A549 treated with AZD9567 at 1 μM for 4 hours (cell line): ENCODE data around the gene CLDN8. TPM values are rescaled to one million over a fixed set of nuclear protein-coding genes. Genes with fewer than 3 reads are reported as not detected.

Source experiments
- total RNA-seq: library from RNA; stranded (reverse); fragments of 200-300 nt; extraction: Qiagen RNA extraction; gene quantifications from 5 replicates; pipeline ENCODE4 v1.2.3, GENCODE V29; 2022; ENCODE audit not compliant: insufficient read depth

Gene CLDN8
- not detected in 5 replicates for total RNA-seq

DNA sequence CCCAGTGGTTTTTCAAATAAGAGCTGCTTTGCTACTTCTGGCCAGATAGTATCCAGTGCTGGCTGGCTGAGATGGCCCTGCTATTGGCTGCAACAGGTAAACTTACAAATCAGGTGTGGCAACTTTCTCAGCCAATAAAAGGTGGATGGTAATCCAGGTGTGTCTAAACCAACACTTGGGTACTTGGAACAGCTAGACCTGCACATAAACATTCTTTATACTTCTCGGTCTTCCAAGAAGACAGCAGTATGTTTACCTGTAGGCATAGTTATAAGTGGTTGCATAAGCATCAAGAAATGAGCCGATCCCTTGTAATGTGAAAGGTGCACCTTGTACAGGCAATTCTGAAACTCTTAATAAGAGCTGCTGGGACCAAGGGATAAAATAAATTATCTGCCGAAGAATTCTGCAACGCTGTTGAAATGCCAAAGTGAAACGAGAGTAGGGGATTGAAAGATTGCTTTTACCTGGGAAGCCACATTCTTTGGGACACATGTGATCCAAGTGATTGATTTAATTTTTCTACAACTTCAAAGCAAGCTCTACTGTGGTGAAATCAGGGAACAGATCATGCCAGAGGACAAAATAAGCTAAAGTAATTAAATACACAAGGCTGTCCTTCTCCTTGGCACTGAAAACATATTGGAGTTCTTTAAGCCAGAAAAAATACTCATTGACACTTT is at the start of gene CLDN8:
TSS of gene CLDN8 (minus strand) at position 57 of the 683 bp plus-strand sequence. CDS start 172 bp downstream, outside the sequence.

GRCh38 chr21:30166705-30167104 is 49.2 kb downstream of the CLDN8 start, which contains the start of gene CLDN17:
Gene CLDN17, minus strand, starts transcription at chr21:30166805. Its CDS starts 188 bp downstream, at chr21:30166617.

Other genes starting within 250 kb of the CLDN8 start
- not detected in 5 replicates for gene CLDN17, start 49.3 kb downstream of the CLDN8 start, total RNA-seq
- not detected in 5 replicates for gene KRTAP24-1, start 66.9 kb upstream of the CLDN8 start, total RNA-seq
- gene KRTAP25-1, start 73.4 kb upstream of the CLDN8 start, total RNA-seq = not detected in 5 replicates
- not detected in 5 replicates for gene KRTAP26-1, start 104.2 kb upstream of the CLDN8 start, total RNA-seq
- gene KRTAP27-1, start 121.6 kb upstream of the CLDN8 start, total RNA-seq = not detected in 5 replicates
- gene KRTAP23-1, start 132.5 kb upstream of the CLDN8 start, total RNA-seq = not detected in 5 replicates
- gene KRTAP13-2, start 156.2 kb upstream of the CLDN8 start, total RNA-seq = 0.09 TPM in 1 of 5 replicates, not detected in the others
- not detected in 5 replicates for gene KRTAP13-1, start 179.9 kb upstream of the CLDN8 start, total RNA-seq
- gene KRTAP13-3, start 209.8 kb upstream of the CLDN8 start, total RNA-seq = not detected in 5 replicates
- not detected in 5 replicates for gene KRTAP13-4, start 214.1 kb upstream of the CLDN8 start, total RNA-seq
- gene KRTAP15-1, start 224.2 kb upstream of the CLDN8 start, total RNA-seq = not detected in 5 replicates